DMS79 treated with DMSO at 0.1 percent for 48 hours (cell line): ENCODE results near the gene ZNF862.
"Not testable (repeated sequence)": the region's sequence is repeated elsewhere in the genome, so short reads cannot be mapped to it uniquely, and the experiment has no call there.

Source experiments
- DNase-seq: peaks from one replicate; lab custom pipeline; 2025; lab: John Stamatoyannopoulos, UW

ZNF862 gene

GRCh38 chr7:149880638-149881311 lies 42.6 kb downstream of the ZNF862 start:
- DNase-seq, result peak; percentile 27

- DNase-seq, result no peak
Observed at GRCh38 chr7:149881328-149882247, 43.4 kb downstream of the ZNF862 start.

GRCh38 chr7:149882248-149883047 lies 44.3 kb downstream of the ZNF862 start:
- DNase-seq, result no peak

- DNase-seq, result no peak
Observed at GRCh38 chr7:149883048-149883438, 44.9 kb downstream of the ZNF862 start.

GRCh38 chr7:149883452-149883861 lies 45.3 kb downstream of the ZNF862 start:
- DNase-seq, result peak; percentile 29

- no peak for DNase-seq
Observed at GRCh38 chr7:149884016-149884415, 45.8 kb downstream of the ZNF862 start.

- DNase-seq, result no peak
Observed at GRCh38 chr7:149884541-149884940, 46.4 kb downstream of the ZNF862 start.

- DNase-seq, result no peak
Observed at GRCh38 chr7:149885191-149886017, 47.2 kb downstream of the ZNF862 start.

GRCh38 chr7:149886018-149886415 lies 47.8 kb downstream of the ZNF862 start:
- DNase-seq, result no peak

- DNase-seq, result no peak
Observed at GRCh38 chr7:149887311-149887710, 49.1 kb downstream of the ZNF862 start.

- not testable (repeated sequence) for DNase-seq
Observed at GRCh38 chr7:149890715-149891114, 52.5 kb downstream of the ZNF862 start.

- DNase-seq, result not testable (repeated sequence)
Observed at GRCh38 chr7:149894957-149895356, 56.8 kb downstream of the ZNF862 start.

- not testable (repeated sequence) for DNase-seq
Observed at GRCh38 chr7:149907776-149908376, 69.7 kb downstream of the ZNF862 start.

GRCh38 chr7:149910219-149910618 lies 72.0 kb downstream of the ZNF862 start:
- not testable (repeated sequence) for DNase-seq

- DNase-seq, result not testable (repeated sequence)
Observed at GRCh38 chr7:149912126-149912525, 74.0 kb downstream of the ZNF862 start.
